Left kidney (tissue), 2 donors: ENCODE results near the gene GDF9. TPM values are rescaled to one million over a fixed set of nuclear protein-coding genes. Genes with fewer than 3 reads are reported as not detected.
"Not testable (repeated sequence)": the region's sequence is repeated elsewhere in the genome, so short reads cannot be mapped to it uniquely, and the experiment has no call there.

Source experiments
- DNase-seq: peaks from one replicate; pipeline ENCODE4 v3.0.0-alpha.2; 2013
- polyA plus RNA-seq: library from polyadenylated mRNA; unstranded; fragments of 120-200 nt; gene quantifications from one replicate; pipeline ENCODE4 v1.2.1, GENCODE V29; 2013; ENCODE audit not compliant: insufficient read length

GDF9 gene
- polyA plus RNA-seq, 1 donor = 2.1 TPM

DNA sequence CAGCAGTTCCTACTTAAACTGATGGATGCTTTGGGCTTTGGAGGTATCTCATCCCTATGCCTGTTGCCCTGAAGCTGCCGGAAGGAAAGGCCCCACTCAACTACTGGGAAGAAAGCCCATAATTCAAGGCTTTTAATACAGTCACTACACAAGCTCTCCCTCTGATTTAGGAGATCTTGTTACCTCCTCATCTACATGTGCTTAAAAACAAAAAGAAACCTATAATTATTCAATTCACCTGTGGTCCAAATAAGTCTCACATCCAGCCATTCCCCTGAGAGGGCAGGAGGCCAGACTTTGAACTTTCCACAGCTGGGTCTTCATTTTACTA is 6.5 kb upstream of the GDF9 start:
- no peak for DNase-seq

DNA sequence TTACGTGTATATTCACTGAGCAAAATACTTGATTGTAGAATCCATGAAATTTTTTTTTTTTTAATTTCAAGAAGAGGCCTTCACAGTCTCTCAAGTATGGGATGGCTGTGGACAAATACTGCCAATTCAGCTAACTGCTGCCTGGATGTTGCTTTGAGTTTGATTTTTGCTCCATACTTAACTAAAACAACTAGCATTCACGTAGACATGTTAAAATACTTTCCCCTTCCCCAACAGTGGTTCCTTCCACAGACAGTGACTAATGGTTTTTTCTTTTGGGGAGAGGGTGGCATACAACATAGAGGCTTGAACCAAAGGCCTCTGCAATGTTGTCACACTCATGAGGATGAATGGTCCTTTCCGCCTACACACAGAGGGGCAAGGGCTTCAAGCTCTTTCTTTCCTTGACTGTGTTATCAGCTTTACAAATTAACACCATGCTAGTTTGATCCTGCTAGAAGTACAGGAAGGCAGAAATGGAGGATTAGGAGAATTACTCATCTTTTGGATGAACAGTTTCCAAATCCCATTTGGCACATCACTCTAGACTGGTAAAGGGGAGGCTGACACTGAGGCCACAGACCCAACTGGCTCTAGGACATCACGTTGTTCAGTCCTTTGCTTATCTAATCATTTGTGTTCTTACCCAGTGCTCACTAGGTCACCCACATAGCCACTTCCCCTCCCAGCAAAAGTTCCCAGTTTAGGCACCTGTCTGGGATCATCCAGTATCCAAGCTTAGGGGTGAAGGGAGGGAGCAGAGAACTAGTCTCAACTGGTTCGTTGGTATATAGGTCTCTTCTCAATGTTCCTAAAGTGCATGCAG is 5.4 kb upstream of the GDF9 start:
- DNase-seq = no peak

- DNase-seq = no peak
Observed at GRCh38 chr5:132870801-132871200, 4.5 kb upstream of the GDF9 start.

DNA sequence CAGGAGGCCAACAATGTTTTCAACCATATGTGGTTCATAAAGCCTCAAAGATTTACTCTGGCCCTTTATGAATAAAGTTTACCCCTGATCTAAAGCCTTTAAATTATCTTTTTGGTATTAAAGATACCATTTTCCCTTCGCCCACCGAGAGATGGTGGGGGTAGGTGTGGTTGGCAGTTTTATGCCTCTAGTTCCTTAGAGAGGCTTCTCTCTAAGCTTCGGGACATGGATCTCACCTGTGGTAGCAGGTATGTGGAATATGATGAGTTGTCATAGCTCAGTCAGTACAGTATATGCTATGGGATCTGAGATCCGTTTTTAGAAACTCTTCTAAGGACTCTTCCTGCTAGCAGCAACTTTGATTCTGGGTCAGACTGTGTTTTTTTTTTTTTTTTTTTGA is 2.5 kb upstream of the GDF9 start:
- no peak for DNase-seq

DNA sequence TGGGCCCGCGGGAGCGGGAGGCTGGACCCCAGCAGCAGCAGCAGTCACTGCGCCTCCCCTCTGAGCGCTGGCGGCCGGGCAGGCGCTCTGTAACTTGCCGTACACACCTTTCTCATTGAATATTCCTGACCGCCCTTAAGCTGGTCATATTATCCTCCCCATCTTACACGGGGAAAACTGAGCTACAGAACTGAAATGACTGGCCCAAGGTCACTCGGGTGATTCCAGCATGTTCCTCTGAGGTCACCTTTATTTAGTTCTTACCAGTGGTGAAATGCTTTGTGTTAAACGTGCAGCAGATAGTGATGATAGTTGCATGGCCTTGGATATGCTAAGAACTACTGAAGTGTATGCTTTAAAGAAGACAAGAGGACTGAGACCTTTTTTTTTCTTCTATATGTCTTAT is 780 bp upstream of the GDF9 start:
- no peak for DNase-seq

GRCh38 chr5:132865668-132866341 is 464 bp downstream of the GDF9 start:
- no peak for DNase-seq

- DNase-seq = no peak
Observed at GRCh38 chr5:132860742-132861141, 5.5 kb downstream of the GDF9 start.

GRCh38 chr5:132859889-132860437 is 6.3 kb downstream of the GDF9 start:
- DNase-seq = no peak

DNA sequence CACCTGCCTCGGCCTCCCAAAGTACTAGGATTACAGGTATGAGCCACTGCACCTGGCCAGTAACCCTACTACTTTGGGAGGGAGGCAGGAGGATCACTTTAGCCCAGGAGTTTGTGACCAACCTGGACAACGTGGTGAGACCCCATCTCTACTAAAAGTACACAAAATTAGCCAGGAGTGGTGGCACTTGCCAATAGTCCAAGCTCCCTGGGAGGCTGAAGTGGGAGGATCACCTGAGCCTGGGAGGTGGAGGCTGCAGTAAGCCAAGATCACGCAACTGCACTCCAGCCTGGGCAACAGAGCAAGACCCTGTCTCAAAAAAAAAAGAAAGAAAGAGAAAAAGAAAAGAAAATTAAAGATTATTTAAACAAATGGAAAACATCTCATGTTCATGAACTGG is 10.3 kb downstream of the GDF9 start:
- no peak for DNase-seq

DNA sequence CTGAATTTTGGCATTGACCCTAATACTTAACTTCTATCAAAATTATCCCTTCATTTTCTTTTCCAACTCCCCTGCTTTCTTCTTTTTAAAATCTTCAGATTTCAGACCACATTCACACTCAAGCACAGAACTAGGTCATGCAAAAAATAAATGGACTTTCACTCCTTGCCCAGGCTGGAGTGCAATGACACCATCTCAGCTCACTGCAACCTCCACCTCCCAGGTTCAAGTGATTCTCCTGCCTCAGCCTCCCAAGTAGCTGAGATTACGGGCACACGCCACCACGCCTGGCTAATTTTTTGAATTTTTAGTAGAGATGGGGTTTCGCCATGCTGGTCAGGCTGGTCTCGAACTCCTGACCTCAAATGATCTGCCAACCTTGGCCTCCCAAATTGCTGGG is 11.3 kb downstream of the GDF9 start:
- DNase-seq = not testable (repeated sequence)

DNA sequence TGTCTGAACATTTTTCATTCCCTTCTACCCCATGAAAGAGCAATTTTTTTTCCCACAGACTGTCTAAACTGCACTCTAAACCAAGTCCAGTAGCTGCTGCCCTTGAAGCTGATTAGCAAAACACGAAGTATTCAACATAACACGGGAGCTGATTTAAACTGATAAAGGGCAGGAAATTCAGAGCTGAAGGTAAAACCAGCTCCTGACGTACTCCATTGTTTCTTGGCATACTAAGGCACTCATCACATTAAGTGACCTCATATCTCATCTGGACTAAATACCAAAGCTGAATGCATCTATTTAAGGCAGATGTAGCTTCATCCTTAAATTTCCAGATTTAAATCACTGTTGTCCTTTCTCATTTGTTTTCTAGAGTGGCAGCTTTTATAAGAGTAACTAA is 12.0 kb downstream of the GDF9 start:
- no peak for DNase-seq

DNA sequence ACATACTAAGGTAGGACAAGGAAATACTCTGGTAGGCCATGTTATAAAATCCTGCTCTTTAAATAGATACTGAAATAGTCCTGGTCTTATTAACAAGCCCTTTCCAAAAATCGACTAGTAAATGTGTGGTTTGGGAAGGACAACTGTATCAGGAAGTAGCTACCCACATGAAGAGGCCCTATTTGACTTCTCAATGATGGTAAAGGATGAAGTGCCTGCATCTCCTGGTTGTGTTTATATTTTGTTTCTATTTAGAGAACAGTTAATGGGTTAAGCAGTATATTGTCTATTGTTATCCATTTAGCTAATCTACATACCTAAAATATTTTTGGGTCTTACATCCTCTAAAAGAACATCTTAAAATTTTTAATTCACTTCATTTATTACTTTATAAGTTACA is 12.5 kb downstream of the GDF9 start:
- no peak for DNase-seq

GRCh38 chr5:132853323-132853722 is 12.9 kb downstream of the GDF9 start:
- DNase-seq = no peak

DNA sequence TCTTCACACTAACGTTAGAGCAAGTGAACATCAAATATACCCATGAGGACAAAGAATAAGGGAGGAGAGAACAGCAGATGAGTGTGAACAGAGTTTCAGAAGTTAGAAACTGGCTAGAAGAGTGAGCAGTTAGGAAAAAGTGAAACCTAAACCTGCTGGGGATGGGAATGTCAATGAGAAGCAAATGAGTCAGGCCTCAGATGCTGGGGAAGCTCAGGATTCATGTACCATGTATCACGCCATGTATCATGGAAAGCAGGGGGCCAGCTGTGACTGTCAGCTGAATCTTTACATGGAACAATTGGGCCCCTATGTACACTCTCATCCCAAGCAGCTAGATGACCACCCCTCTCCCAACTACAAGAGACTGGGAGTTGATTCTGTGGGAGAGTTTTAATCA is 16.2 kb downstream of the GDF9 start:
- no peak for DNase-seq

DNA sequence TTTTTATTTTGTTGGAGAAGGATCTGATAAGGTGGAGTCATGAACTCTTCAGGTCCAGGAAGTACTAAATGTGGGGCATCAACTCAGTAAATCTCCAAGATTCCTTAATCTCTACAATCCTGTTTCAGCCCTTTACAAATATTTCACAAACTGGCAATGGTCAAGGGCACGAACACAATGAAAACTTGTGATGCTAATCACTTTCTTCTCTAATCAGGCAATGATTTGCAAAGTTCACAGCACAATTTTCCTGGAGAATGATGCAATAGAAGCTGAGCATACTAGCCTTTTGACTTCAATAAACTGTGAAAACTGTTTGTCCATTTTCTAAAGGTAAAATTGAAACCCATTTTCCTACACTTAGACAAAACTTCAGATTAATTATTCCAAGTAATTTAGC is 16.9 kb downstream of the GDF9 start:
- no peak for DNase-seq

GRCh38 chr5:132848270-132848669 is 18.0 kb downstream of the GDF9 start:
- no peak for DNase-seq

- DNase-seq = no peak
Observed at GRCh38 chr5:132841305-132841704, 25.0 kb downstream of the GDF9 start.

DNA sequence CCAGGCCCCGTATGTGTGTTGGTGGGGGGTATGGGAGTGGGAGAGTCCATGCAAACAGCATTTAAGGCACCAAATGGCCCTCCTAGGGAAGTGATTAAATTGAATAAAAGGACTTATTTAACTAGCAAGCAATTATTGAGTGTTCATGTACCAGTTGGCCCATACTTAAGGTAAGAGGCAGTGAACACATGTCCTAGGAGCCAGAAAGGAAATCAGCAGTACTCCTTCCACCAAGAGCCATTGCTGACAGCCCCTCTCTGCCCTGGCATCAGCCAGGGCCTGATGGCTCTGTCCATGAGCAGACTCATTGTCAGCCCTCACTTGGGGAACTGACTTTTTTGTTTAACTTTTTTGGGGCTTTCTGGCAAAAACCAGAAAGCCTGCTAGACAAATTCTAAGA is 25.4 kb downstream of the GDF9 start:
- no peak for DNase-seq

- no peak for DNase-seq
Observed at GRCh38 chr5:132840313-132840712, 26.0 kb downstream of the GDF9 start.

DNA sequence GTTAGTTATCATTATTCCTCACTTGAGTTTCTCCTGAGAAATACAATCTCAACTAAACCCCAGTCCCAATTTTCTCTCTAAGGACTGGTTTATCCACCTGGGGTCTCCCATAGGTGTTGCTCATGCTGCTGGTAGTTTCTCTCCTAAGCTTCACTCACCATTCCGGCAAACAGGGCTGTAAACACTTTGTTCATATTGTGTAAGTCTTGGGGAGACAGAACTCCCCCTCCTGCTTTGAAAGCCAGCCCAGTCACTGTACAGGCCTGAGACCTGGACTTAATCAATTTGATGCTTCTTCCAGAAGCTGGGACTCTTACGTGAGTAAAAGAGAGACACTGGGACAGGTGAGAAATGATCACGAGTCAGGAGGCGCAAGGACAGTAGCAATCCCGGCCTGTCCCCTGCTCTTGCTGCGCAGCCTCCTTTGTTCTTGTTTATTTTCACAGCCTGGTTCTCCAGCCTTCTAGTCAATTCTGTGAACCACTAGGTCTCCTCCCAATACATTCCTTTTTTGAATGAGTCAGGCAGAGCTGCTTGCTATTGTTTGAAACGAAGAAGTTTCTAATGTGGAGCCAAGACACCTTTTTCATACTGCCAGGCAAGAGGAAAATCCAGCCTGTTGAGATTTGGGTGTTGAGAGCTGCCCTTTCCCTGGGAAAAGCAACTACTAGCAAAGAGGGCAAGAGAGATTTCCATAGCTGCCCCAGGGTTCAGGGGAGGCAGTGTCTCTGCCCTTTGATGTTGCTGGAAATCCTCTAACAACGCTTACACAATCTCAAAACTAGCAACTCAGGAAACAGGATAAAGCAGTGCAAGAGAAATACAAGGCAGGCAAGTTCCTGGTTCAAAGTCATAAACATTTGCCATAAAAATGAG is 26.6 kb downstream of the GDF9 start:
- DNase-seq = no peak

- DNase-seq = no peak
Observed at GRCh38 chr5:132838516-132839282, 27.6 kb downstream of the GDF9 start.

GRCh38 chr5:132837868-132838267 is 28.4 kb downstream of the GDF9 start:
- no peak for DNase-seq
